Bronchial epithelial cell (primary cell): ENCODE results near the gene ARHGEF18. TPM values are rescaled to one million over a fixed set of nuclear protein-coding genes. Genes with fewer than 3 reads are reported as not detected.
"Not testable (repeated sequence)": the region's sequence is repeated elsewhere in the genome, so short reads cannot be mapped to it uniquely, and the experiment has no call there.

ENCODE experiments used
- DNase-seq: peaks from one replicate; pipeline ENCODE4 v3.0.0-alpha.2; 2010; ENCODE audit warnings: low read depth
- FAIRE-seq: peaks from 2 replicates; lab custom pipeline; 2011; peaks lifted over from hg19 to GRCh38; lab: Jason Lieb, UNC
- H3K27me3 ChIP-seq: 2 replicates; pipeline ENCODE4 v1.5.1; 2011; ENCODE audit warnings: low read length; ENCODE audit not compliant: control insufficient read depth, insufficient read depth
- H3K36me3 ChIP-seq: 2 replicates; pipeline ENCODE4 v1.5.1; 2011; ENCODE audit warnings: low read length; ENCODE audit not compliant: control insufficient read depth, insufficient read depth
- H3K4me3 ChIP-seq: 2 replicates; pipeline ENCODE4 v1.5.1; 2011; ENCODE audit warnings: mild to moderate bottlenecking, low read depth, low read length, control low read depth
- CTCF ChIP-seq: IDR thresholded peaks from 2 replicates; pipeline ENCODE4 v1.5.1; 2011; ENCODE audit warnings: mild to moderate bottlenecking, moderate library complexity, low read length, control low read depth, inconsistent platforms; ENCODE audit not compliant: insufficient read depth, severe bottlenecking
- total RNA-seq: library from RNA; depleted of rRNA; stranded (reverse); fragments of >200 nt; gene quantifications from 2 replicates; pipeline ENCODE4 v1.2.1, GENCODE V29; 2014

ARHGEF18 gene
- total RNA-seq, 1 donor from 2014 or later, result 78.7 TPM

- TF ChIP-seq CTCF, result no peak
- Histone ChIP-seq H3K36me3 (no peaks in the 10 kb centered on the region), H3K27me3 (no peaks in the 10 kb centered on the region), H3K4me3 (no peak overlapping the region)
- FAIRE-seq (no peak), DNase-seq (no peak)
Observed at GRCh38 chr19:7360393-7360984, 11.8 kb downstream of the ARHGEF18 start.

- FAIRE-seq, result no peak
- DNase-seq, result no peak
- Histone ChIP-seq H3K27me3 (no peaks in the 10 kb centered on the region), H3K36me3 (no peaks in the 10 kb centered on the region), H3K4me3 (no peak overlapping the region)
- TF ChIP-seq CTCF, result no peak
Observed at GRCh38 chr19:7363225-7363624, 14.5 kb downstream of the ARHGEF18 start.

GRCh38 chr19:7366701-7367420 lies 18.1 kb downstream of the ARHGEF18 start:
- Histone ChIP-seq H3K27me3 (no peaks in the 10 kb centered on the region), H3K36me3 (no peaks in the 10 kb centered on the region), H3K4me3 (no peak overlapping the region)
- FAIRE-seq, result no peak
- DNase-seq, result peak; percentile 46
- peak; percentile 22 for TF ChIP-seq CTCF

GRCh38 chr19:7368456-7368855 lies 19.7 kb downstream of the ARHGEF18 start:
- Histone ChIP-seq H3K4me3 (no peak overlapping the region), H3K27me3 (no peaks in the 10 kb centered on the region), H3K36me3 (no peaks in the 10 kb centered on the region)
- no peak for DNase-seq
- no peak for FAIRE-seq
- TF ChIP-seq CTCF, result no peak

GRCh38 chr19:7368866-7369265 lies 20.1 kb downstream of the ARHGEF18 start:
- FAIRE-seq, H3K36me3 ChIP-seq, H3K27me3 ChIP-seq, DNase-seq, H3K4me3 ChIP-seq: not testable (repeated sequence)

- no peaks in the 10 kb centered on the region for H3K27me3 ChIP-seq
- no peaks in the 10 kb centered on the region for H3K36me3 ChIP-seq
- DNase-seq (no peak), FAIRE-seq (peak; percentile 40)
- TF ChIP-seq CTCF, result no peak
- H3K4me3 ChIP-seq, result no peak overlapping the region
Observed at GRCh38 chr19:7370546-7370945, 21.8 kb downstream of the ARHGEF18 start.
